ENCODE measurements around the gene SIX4.

Gene SIX4

DNA sequence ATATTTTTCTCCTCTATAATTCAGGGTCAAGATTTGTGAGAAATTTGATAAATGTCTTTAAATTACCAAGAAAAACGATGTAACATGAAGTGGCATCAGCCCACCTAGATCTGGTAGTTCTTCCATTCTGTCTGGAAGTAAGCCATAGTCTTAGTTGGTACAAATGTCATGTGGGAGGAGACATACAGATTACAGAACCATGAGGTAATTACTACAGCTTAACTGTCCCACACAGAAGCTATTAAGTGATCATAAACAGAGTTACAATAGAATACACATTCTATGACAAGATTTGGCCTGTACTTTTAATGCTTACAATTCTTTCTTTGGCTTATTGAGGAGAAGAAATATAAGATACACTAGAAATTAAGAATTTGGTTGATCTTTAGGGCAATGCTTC, 61.2 kb downstream of the SIX4 start:
- no peak for DNase-seq (ENCODE audit: low read depth in 4 of 4, low spot score in 1 of 4)

GRCh38 chr14:60661721-60662120, 62.4 kb downstream of the SIX4 start:
- DNase-seq (ENCODE audit: low read depth in 4 of 4, low spot score in 1 of 4): no peak
